GM12874 (cell line): ENCODE measurements around the gene TSHZ2.

Source experiments
- CTCF ChIP-seq: IDR thresholded peaks from 2 replicates; pipeline ENCODE4 v1.5.1; 2011; ENCODE audit warnings: low read depth, mild to moderate bottlenecking, control low read depth, low read length, moderate library complexity; ENCODE audit not compliant: insufficient read depth

TSHZ2 gene

DNA sequence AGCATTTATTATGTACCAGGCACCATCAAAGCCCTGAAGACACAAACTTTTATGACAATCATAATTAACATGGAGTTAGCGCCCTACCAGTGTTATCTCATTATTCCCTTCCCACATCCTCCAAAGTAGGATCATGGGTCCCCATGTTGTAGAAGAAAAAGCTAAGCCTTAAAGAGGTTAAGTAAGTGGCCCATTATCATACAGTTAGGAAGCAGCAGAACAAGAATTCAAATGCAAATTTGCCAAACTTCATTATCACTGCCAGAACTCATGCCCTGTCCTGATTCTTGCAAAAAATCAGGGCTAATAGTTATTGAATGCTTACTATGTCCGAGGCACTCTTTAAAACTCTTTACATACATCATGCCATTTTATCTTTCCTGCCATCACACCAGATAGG lies 310.9 kb downstream of the TSHZ2 start:
- TF ChIP-seq CTCF: no peak

- TF ChIP-seq CTCF: no peak
These were observed 311.4 kb downstream of the TSHZ2 start for GRCh38 chr20:53283597-53283996.

DNA sequence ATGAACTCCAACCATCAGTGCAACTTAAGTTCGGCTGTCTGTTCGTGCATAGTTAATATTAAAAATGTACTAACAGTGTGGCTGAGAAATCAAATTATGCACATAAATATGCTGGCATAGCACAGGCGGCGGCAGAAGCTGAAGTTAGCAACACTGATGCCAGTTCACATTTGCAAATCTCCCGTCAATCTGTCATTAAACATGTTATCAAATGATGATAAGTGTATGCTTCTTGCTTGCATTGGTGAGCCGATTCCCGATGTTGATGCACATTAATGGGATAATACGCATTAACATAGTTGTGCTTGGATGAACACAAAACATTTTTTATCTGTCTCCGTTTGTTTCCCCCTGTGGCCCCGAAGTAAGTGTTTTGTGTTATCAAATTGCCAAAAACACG lies 312.1 kb downstream of the TSHZ2 start:
- no peak for TF ChIP-seq CTCF

GRCh38 chr20:53284696-53285095 lies 312.5 kb downstream of the TSHZ2 start:
- TF ChIP-seq CTCF: no peak

DNA sequence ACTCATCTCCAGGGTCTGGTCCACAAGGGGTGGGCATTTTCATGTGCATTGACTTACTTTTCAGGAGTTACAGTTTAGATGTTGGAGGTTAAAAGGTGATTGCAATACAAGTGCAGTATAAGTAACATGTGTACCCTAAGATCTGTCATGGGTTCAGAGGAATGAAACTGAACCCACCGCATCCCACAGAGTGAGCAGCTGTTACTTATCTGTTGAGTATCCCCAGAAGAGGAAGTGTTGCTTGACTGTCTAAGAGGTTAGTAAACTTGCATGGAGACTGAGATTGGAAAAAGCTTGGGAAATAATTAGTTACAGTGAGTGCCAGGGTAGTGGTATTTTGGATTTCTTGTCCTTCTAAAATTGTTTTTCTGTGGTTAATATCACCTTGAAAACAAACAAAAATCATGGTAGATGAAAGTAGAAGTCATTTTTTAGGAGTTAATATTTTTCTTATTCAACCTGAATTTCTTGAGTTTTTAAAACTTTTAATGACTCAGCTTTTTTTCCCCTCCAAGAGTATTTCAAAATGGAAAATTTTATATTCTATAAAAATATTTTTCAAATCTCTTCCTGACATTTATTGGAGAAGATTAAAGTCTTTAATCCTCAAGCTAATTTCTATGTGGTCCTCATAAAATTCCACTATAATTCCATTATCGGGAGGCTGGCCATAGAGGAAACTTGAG lies 315.3 kb downstream of the TSHZ2 start:
- no peak for TF ChIP-seq CTCF

DNA sequence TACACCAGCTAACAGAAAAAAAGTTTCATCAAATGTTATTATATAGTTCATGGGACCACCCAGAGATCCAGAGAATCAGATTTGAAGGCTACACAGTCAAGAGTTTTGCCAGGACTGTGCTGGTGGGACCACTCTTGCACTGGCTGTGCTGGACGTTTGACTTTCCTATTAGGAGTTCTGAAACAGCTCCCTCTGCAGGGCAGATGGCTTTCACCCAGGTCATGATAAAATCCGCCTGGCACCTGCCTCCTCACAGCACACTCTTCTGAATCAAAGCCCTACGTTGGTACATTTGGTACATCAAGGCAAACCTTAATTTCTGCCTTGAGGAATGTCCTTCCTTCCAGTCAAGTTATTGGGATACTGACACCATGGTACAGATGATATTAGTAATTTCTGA lies 319.4 kb downstream of the TSHZ2 start:
- TF ChIP-seq CTCF: peak; percentile 47

DNA sequence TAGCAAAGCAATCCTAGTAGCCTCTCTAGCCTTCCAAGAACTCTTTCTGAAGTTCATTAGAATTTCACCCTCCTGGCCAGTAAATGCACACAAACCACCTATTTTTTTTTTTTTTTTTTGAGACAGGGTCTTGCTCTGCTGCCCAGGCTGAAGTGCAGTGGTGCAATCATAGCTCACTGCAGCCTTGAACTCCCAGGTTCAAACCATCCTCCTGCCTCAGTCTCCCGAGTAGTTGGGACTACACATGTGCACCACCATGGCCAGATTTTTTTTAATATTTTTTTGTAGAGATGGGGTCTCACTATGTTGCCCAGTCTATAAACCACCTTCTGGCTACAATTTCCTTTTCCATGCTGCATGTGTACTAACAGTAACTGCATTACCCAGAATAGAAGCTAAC lies 320.2 kb downstream of the TSHZ2 start:
- TF ChIP-seq CTCF: no peak

DNA sequence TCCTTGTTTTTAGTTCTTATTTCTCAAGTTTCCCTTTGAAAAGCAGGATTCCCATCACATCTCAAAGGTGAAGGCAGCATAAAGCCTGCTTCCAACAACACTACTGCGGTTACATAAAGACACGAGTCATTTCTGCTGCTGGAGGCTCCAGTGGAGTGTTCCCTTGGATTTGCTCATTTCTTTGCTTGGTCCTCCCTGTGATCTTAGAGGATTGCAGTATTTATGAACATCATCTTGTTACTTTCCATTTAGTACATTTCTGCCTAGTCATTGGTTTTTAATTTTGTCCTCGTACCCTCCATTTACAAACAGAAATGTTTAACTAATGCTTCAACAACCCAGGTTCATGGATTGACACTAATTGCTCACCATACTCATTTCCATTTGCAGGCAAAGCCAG lies 322.6 kb downstream of the TSHZ2 start:
- TF ChIP-seq CTCF: no peak
